ENCODE data around the gene UGT1A4.

- no peak for TF ChIP-seq CTCF (conservative IDR thresholded peaks at IDR 0.05)
- no peak for TF ChIP-seq EZH2 (IDR thresholded peaks at IDR 0.05; ENCODE audit: low read depth)
These were observed 95.7 kb downstream of the UGT1A4 start for GRCh38 chr2:233814056-233814835.
